HepG2 (cell line): Measurements from ENCODE around the gene COPS7B. TPM values are rescaled to one million over a fixed set of nuclear protein-coding genes. Genes with fewer than 3 reads are reported as not detected.

Experiments used
- HDAC2 ChIP-seq: sonication (generic); formaldehyde crosslinking; IDR thresholded peaks from 2 replicates; pipeline ENCODE4 v1.4.0; 2020; ENCODE audit warnings: missing genetic modification reagents
- KLF12 ChIP-seq: sonication (generic); formaldehyde crosslinking; IDR thresholded peaks from 2 replicates; pipeline ENCODE4 v1.4.0; 2020; ENCODE audit warnings: missing genetic modification reagents, borderline replicate concordance
- NAIF1 ChIP-seq: sonication (generic); formaldehyde crosslinking; IDR thresholded peaks from 2 replicates; pipeline ENCODE4 v1.5.0; 2020; ENCODE audit warnings: mild to moderate bottlenecking, missing genetic modification reagents, borderline replicate concordance
- PHF21A ChIP-seq: sonication (generic); formaldehyde crosslinking; IDR thresholded peaks from 2 replicates; pipeline ENCODE4 v1.5.0; 2020; ENCODE audit warnings: mild to moderate bottlenecking, missing genetic modification reagents
- ZNF234 ChIP-seq: sonication (generic); formaldehyde crosslinking; conservative IDR thresholded peaks from 2 replicates; pipeline ENCODE4 v1.5.1; 2020; ENCODE audit warnings: mild to moderate bottlenecking, missing genetic modification reagents
- ZNF382 ChIP-seq: sonication (generic); formaldehyde crosslinking; IDR thresholded peaks from 2 replicates; pipeline ENCODE4 v1.5.0; 2020; ENCODE audit warnings: missing genetic modification reagents, mild to moderate bottlenecking, borderline replicate concordance
- ZNF44 ChIP-seq: sonication (generic); formaldehyde crosslinking; IDR thresholded peaks from 2 replicates; pipeline ENCODE4 v1.5.1; 2020; ENCODE audit warnings: mild to moderate bottlenecking, missing genetic modification reagents
- ZNF510 ChIP-seq: sonication (generic); formaldehyde crosslinking; IDR thresholded peaks from 2 replicates; pipeline ENCODE4 v1.4.0; 2020; ENCODE audit warnings: low read depth, mild to moderate bottlenecking, missing genetic modification reagents
- polyA plus RNA-seq, 8 experiments: library from polyadenylated mRNA; depleted of rRNA in 3 of 8; stranded (reverse) in 7 of 8; unstranded in 1 of 8; fragments of >200 nt; fragmentation: Illumina TruSeq in 4 of 8; extraction: Trizol in 4 of 8; gene quantifications; 2 replicates each; pipeline versions ENCODE4 v1.2.1 to v1.2.3, GENCODE V29; 2011 to 2016; ENCODE audit warnings: low read depth in 4 of 8, missing spikeins in 1 of 8, mixed read lengths in 1 of 8; ENCODE audit not compliant: insufficient read depth in 1 of 8
- total RNA-seq, 5 experiments: library from RNA; depleted of rRNA; stranded (reverse); fragments of >200 nt; fragmentation: Illumina TruSeq; extraction: Trizol; gene quantifications; 2 replicates each; pipeline ENCODE4 v1.2.3, GENCODE V29; 2016; ENCODE audit warnings: low read depth in 1 of 5
- TF ChIP-seq, protein P1 (sequence below): sonication (generic); formaldehyde crosslinking; IDR thresholded peaks from 2 replicates; pipeline ENCODE4 v1.4.0; 2020; ENCODE audit warnings: mild to moderate bottlenecking, missing genetic modification reagents, borderline replicate concordance
- TF ChIP-seq, protein P2 (sequence below): sonication (generic); formaldehyde crosslinking; IDR thresholded peaks from 2 replicates; pipeline ENCODE4 v1.5.0; 2020; ENCODE audit warnings: mild to moderate bottlenecking, missing genetic modification reagents
- TF ChIP-seq, protein P3 (sequence below), 2 experiments: sonication (generic) in 1 of 2; formaldehyde crosslinking in 1 of 2; IDR thresholded peaks; 2 replicates each; pipeline versions ENCODE4 v1.4.0 to v1.6.1; 2016 to 2020; ENCODE audit warnings: borderline replicate concordance in 1 of 2, low read depth in 1 of 2, mild to moderate bottlenecking in 1 of 2, missing genetic modification reagents in 1 of 2
- TF ChIP-seq, protein P4 (sequence below): sonication (generic); formaldehyde crosslinking; IDR thresholded peaks from 2 replicates; pipeline ENCODE4 v1.9.0; 2021; ENCODE audit warnings: mild to moderate bottlenecking, missing genetic modification reagents

The COPS7B gene
- total and polyA plus RNA-seq, 2 of the 13 experiments (the other 11 are each of a cell fraction or from before 2014, with no cell fraction given): 30.6 to 62.7 TPM

DNA sequence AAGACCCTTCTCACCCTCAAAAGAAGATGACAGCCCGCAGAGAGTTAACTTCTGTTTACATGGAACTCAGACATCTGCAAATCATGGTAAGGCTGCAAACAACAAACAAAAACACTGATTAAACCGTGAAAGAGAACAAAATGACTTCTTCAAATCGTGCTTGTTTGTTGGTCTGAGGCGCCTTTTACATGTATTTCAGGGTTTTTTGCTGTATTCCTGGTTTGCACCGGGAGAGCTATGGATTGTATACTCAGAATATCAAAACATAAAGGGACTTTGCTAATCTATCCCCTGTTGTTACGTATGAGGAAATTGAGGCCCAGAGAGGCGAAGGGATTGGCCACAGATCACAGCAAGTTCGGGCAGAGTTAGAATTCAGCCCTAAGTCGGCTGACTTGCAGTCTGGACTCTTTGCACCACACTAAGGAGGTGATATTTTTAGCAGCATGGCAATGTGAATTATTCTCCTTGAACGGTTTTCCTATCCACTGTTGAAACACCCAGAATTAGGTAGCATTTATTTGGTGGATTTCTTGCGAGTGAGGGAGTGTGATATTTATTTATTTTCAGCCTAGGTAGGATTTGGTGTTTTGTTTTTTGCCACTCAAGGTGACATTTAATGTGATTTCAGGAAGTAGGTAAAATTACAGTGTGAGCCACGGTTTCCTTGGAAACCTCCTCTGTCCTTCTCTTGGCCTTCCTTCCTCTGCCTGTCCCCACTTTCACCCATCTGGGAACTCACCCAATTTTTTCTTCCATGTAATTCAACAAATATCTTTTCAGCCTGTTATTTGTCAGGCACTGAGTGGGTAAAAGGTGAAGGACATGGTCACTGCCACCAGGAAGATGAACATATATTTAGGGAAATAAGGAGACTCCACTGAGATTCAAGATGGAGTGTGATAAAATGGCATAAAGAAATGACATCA lies 4.2 kb upstream of the COPS7B start (continued):
- TF ChIP-seq, protein P1, sequence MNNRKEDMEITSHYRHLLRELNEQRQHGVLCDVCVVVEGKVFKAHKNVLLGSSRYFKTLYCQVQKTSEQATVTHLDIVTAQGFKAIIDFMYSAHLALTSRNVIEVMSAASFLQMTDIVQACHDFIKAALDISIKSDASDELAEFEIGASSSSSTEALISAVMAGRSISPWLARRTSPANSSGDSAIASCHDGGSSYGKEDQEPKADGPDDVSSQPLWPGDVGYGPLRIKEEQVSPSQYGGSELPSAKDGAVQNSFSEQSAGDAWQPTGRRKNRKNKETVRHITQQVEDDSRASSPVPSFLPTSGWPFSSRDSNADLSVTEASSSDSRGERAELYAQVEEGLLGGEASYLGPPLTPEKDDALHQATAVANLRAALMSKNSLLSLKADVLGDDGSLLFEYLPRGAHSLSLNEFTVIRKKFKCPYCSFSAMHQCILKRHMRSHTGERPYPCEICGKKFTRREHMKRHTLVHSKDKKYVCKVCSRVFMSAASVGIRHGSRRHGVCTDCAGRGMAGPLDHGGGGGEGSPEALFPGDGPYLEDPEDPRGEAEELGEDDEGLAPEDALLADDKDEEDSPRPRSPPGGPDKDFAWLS (CRISPR knock-in tag): no peak
- TF ChIP-seq ZNF44: no peak
- TF ChIP-seq KLF12 (CRISPR knock-in tag): 0 out of 2 replicates have a peak, but pooled peaks have one; percentile 19
- TF ChIP-seq HDAC2 (CRISPR knock-in tag): no peak
- no peak for TF ChIP-seq ZNF234 (CRISPR knock-in tag)
- TF ChIP-seq, protein P2, sequence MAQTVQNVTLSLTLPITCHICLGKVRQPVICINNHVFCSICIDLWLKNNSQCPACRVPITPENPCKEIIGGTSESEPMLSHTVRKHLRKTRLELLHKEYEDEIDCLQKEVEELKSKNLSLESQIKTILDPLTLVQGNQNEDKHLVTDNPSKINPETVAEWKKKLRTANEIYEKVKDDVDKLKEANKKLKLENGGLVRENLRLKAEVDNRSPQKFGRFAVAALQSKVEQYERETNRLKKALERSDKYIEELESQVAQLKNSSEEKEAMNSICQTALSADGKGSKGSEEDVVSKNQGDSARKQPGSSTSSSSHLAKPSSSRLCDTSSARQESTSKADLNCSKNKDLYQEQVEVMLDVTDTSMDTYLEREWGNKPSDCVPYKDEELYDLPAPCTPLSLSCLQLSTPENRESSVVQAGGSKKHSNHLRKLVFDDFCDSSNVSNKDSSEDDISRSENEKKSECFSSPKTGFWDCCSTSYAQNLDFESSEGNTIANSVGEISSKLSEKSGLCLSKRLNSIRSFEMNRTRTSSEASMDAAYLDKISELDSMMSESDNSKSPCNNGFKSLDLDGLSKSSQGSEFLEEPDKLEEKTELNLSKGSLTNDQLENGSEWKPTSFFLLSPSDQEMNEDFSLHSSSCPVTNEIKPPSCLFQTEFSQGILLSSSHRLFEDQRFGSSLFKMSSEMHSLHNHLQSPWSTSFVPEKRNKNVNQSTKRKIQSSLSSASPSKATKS (CRISPR knock-in tag): peak; percentile 60; the same call in 1 of the 2 replicates
- no peak for TF ChIP-seq ZNF382 (CRISPR knock-in tag)
- no peak for TF ChIP-seq ZNF510 (CRISPR knock-in tag)
- TF ChIP-seq PHF21A (CRISPR knock-in tag): peak; percentile 5; the same call in 1 of the 2 replicates
- TF ChIP-seq, protein P3, sequence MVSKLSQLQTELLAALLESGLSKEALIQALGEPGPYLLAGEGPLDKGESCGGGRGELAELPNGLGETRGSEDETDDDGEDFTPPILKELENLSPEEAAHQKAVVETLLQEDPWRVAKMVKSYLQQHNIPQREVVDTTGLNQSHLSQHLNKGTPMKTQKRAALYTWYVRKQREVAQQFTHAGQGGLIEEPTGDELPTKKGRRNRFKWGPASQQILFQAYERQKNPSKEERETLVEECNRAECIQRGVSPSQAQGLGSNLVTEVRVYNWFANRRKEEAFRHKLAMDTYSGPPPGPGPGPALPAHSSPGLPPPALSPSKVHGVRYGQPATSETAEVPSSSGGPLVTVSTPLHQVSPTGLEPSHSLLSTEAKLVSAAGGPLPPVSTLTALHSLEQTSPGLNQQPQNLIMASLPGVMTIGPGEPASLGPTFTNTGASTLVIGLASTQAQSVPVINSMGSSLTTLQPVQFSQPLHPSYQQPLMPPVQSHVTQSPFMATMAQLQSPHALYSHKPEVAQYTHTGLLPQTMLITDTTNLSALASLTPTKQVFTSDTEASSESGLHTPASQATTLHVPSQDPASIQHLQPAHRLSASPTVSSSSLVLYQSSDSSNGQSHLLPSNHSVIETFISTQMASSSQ (IDR thresholded peaks at IDR 0.05; ENCODE audit: low read depth): no peak
- TF ChIP-seq, protein P3 (CRISPR knock-in tag; IDR thresholded peaks at IDR 0.05; ENCODE audit: borderline replicate concordance): no peak
- TF ChIP-seq NAIF1: peak; percentile 87
- TF ChIP-seq, protein P4, sequence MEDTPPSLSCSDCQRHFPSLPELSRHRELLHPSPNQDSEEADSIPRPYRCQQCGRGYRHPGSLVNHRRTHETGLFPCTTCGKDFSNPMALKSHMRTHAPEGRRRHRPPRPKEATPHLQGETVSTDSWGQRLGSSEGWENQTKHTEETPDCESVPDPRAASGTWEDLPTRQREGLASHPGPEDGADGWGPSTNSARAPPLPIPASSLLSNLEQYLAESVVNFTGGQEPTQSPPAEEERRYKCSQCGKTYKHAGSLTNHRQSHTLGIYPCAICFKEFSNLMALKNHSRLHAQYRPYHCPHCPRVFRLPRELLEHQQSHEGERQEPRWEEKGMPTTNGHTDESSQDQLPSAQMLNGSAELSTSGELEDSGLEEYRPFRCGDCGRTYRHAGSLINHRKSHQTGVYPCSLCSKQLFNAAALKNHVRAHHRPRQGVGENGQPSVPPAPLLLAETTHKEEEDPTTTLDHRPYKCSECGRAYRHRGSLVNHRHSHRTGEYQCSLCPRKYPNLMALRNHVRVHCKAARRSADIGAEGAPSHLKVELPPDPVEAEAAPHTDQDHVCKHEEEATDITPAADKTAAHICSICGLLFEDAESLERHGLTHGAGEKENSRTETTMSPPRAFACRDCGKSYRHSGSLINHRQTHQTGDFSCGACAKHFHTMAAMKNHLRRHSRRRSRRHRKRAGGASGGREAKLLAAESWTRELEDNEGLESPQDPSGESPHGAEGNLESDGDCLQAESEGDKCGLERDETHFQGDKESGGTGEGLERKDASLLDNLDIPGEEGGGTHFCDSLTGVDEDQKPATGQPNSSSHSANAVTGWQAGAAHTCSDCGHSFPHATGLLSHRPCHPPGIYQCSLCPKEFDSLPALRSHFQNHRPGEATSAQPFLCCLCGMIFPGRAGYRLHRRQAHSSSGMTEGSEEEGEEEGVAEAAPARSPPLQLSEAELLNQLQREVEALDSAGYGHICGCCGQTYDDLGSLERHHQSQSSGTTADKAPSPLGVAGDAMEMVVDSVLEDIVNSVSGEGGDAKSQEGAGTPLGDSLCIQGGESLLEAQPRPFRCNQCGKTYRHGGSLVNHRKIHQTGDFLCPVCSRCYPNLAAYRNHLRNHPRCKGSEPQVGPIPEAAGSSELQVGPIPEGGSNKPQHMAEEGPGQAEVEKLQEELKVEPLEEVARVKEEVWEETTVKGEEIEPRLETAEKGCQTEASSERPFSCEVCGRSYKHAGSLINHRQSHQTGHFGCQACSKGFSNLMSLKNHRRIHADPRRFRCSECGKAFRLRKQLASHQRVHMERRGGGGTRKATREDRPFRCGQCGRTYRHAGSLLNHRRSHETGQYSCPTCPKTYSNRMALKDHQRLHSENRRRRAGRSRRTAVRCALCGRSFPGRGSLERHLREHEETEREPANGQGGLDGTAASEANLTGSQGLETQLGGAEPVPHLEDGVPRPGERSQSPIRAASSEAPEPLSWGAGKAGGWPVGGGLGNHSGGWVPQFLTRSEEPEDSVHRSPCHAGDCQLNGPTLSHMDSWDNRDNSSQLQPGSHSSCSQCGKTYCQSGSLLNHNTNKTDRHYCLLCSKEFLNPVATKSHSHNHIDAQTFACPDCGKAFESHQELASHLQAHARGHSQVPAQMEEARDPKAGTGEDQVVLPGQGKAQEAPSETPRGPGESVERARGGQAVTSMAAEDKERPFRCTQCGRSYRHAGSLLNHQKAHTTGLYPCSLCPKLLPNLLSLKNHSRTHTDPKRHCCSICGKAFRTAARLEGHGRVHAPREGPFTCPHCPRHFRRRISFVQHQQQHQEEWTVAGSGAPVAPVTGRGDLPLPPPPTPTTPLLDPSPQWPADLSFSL (CRISPR knock-in tag): no peak
